GM19395 (cell line): Measurements from ENCODE around the gene ADAMTS6.
A peak's percentile ranks its signal among the peaks of the same experiment; 100 is the strongest.
"Not testable (repeated sequence)": the region's sequence is repeated elsewhere in the genome, so short reads cannot be mapped to it uniquely, and the experiment has no call there.

Source experiments
- ATAC-seq: cut with Tn5 transposase; IDR thresholded peaks from one replicate; pipeline ENCODE4 v1.9.1; 2021; ENCODE audit warnings: mild to moderate bottlenecking, moderate library complexity; ENCODE audit not compliant: unreplicated experiment

ADAMTS6 gene

GRCh38 chr5:65481635-65482295, at the start of gene ADAMTS6:
TSS of gene ADAMTS6 (minus strand) at chr5:65481920. CDS start at chr5:65473673, 8,247 bp downstream.
- ATAC-seq = peak; percentile 81

- no peak for ATAC-seq
Measured at GRCh38 chr5:65530904-65531303, 49.2 kb upstream of the ADAMTS6 start.

- ATAC-seq = no peak
Measured at GRCh38 chr5:65525726-65526125, 44.0 kb upstream of the ADAMTS6 start.

GRCh38 chr5:65512170-65512937, 30.6 kb upstream of the ADAMTS6 start:
- ATAC-seq = no peak

- no peak for ATAC-seq
Measured at GRCh38 chr5:65508978-65509377, 27.3 kb upstream of the ADAMTS6 start.

- ATAC-seq = no peak
Measured at GRCh38 chr5:65506961-65507360, 25.2 kb upstream of the ADAMTS6 start.

GRCh38 chr5:65489119-65489518, 7.4 kb upstream of the ADAMTS6 start:
- no peak for ATAC-seq

GRCh38 chr5:65488038-65488687, 6.4 kb upstream of the ADAMTS6 start:
- not testable (repeated sequence) for ATAC-seq

- not testable (repeated sequence) for ATAC-seq
Measured at GRCh38 chr5:65486803-65487202, 5.1 kb upstream of the ADAMTS6 start.

- ATAC-seq = no peak
Measured at GRCh38 chr5:65485405-65485804, 3.7 kb upstream of the ADAMTS6 start.

GRCh38 chr5:65483546-65484346, 2.0 kb upstream of the ADAMTS6 start:
- peak; percentile 53 for ATAC-seq

GRCh38 chr5:65482736-65483545, 1.2 kb upstream of the ADAMTS6 start:
- ATAC-seq = no peak

GRCh38 chr5:65482296-65482735, 596 bp upstream of the ADAMTS6 start:
- peak; percentile 3 for ATAC-seq

GRCh38 chr5:65481171-65481581, 544 bp downstream of the ADAMTS6 start:
- peak; percentile 20 for ATAC-seq

- peak; percentile 29 for ATAC-seq
Measured at GRCh38 chr5:65480306-65480865, 1.3 kb downstream of the ADAMTS6 start.

GRCh38 chr5:65479527-65479926, 2.2 kb downstream of the ADAMTS6 start:
- ATAC-seq = no peak

GRCh38 chr5:65478336-65478735, 3.4 kb downstream of the ADAMTS6 start:
- no peak for ATAC-seq

GRCh38 chr5:65475895-65476294, 5.8 kb downstream of the ADAMTS6 start:
- ATAC-seq = no peak

GRCh38 chr5:65475336-65475735, 6.4 kb downstream of the ADAMTS6 start:
- no peak for ATAC-seq
